ENCODE results near the gene RARRES2. TPM values are rescaled to one million over a fixed set of nuclear protein-coding genes. Genes with fewer than 3 reads are reported as not detected.

RARRES2 gene
- total RNA-seq, 2 experiments from 2014 or later: not detected

DNA sequence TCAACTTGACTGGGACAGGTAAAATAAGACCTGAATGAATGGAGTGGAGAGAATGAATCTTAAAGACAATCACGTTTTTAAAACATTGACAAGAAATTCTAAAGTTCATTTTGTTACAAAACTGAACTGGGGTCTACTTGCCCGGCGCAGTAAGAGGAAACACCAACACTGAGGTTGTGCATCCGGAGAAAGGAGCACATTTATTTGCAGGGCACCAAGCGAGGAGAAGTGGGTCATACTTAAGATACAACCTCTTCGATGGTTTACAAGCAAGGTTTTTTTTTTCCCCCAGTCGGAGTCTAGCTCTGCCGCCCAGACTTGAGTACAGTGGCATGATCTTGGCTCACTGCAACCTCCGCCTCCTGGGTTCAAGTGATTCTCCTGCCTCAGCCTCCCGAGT is 23.8 kb upstream of the RARRES2 start:
- CTCF ChIA-PET: interaction anchor here (1.3 to 7.9 kb wide), 2 partner anchors 10 to 41 kb away, joined by 3 to 56 read pairs; a partner anchor contains a TSS
- ATAC-seq: no peak
- DNase-seq: no peak
- no peaks in the 10 kb centered on the region for H3K27me3 Mint-ChIP-seq
- no peaks in the 10 kb centered on the region for H3K9me3 Mint-ChIP-seq (ENCODE audit: low read depth)
- no peak overlapping the region for H3K4me3 Mint-ChIP-seq
- H3K27ac Mint-ChIP-seq: no peak overlapping the region
- H3K4me1 Mint-ChIP-seq: peaks cover 31% of the 10 kb centered on the region
- H3K36me3 Mint-ChIP-seq: no peaks in the 10 kb centered on the region

DNA sequence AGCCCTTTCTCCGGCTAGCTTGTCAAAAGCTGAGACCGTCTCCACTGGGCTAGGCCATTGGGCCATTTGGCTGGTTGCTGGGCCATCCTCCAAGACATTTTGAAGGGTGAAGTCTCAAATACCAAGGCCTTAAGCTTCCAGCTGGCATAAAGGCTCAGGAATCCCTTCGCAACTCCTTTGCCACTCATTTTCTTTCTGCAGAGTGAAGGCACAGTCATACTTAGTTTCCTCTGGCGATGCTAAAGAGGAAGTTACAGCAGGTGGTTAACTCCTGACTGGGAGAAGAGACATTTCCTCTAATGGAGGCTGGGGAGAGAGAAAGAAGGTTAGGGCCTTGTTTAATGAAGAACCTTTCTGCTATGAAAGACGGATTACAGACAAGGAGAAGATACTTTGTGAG is 22.4 kb upstream of the RARRES2 start:
- peaks cover 2% of the 10 kb centered on the region for H3K27me3 Mint-ChIP-seq
- peaks cover 32% of the 10 kb centered on the region for H3K4me1 Mint-ChIP-seq
- ATAC-seq: no peak
- H3K4me3 Mint-ChIP-seq: no peak overlapping the region
- peaks cover 6% of the 10 kb centered on the region for H3K36me3 Mint-ChIP-seq
- CTCF ChIA-PET: no interaction called here
- H3K9me3 Mint-ChIP-seq (ENCODE audit: low read depth): peaks cover 2% of the 10 kb centered on the region
- no peak overlapping the region for H3K27ac Mint-ChIP-seq
- DNase-seq: no peak

DNA sequence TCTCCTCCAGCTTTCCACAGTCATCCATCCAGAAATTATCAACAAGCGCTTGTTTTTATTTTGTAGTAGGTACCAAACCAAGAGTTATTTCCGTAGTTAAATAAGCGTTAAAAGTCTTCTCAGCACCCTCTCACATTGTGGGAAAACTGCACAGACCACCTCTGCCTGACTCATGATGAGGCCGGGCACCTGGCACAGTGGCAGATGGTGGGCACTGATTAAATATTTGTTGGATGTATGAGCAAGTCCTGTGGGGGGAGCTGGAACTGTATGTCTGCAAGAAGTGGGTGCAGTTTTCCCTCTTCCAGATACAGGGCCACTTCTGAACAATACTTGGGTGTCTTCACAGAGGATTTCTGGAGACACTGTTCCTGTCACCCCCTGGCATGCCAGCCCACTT is 21.9 kb upstream of the RARRES2 start:
- DNase-seq (no peak), ATAC-seq (no peak)
- H3K4me3 Mint-ChIP-seq: no peak overlapping the region
- peaks cover 37% of the 10 kb centered on the region for H3K4me1 Mint-ChIP-seq
- H3K36me3 Mint-ChIP-seq: peaks cover 6% of the 10 kb centered on the region
- no peak overlapping the region for H3K27ac Mint-ChIP-seq
- CTCF ChIA-PET: no interaction called here
- peaks cover 2% of the 10 kb centered on the region for H3K9me3 Mint-ChIP-seq (ENCODE audit: low read depth)
- peaks cover 2% of the 10 kb centered on the region for H3K27me3 Mint-ChIP-seq

GRCh38 chr7:150361807-150362621 is 20.6 kb upstream of the RARRES2 start:
- Mint-ChIP-seq H3K27me3 (peaks cover 2% of the 10 kb centered on the region), H3K4me1 (peaks cover 42% of the 10 kb centered on the region), H3K27ac (no peak overlapping the region), H3K36me3 (peaks cover 6% of the 10 kb centered on the region), H3K4me3 (no peak overlapping the region), H3K9me3 (ENCODE audit: low read depth) (peaks cover 2% of the 10 kb centered on the region)
- no peak for DNase-seq
- CTCF ChIA-PET: interaction anchor here (0.6 to 1.2 kb wide), 3 partner anchors 57 to 898 kb away, joined by 3 to 4 read pairs (median 3); no protein-coding TSS in a partner anchor
- ATAC-seq: no peak

GRCh38 chr7:150361402-150361801 is 20.0 kb upstream of the RARRES2 start:
- no peak overlapping the region for H3K4me3 Mint-ChIP-seq
- CTCF ChIA-PET: interaction anchor here (1.1 to 1.2 kb wide), 2 partner anchors 58 to 72 kb away, joined by 3 read pairs; no protein-coding TSS in a partner anchor
- peaks cover 2% of the 10 kb centered on the region for H3K9me3 Mint-ChIP-seq (ENCODE audit: low read depth)
- no peak overlapping the region for H3K27ac Mint-ChIP-seq
- DNase-seq (no peak), ATAC-seq (no peak)
- H3K36me3 Mint-ChIP-seq: peaks cover 6% of the 10 kb centered on the region
- peaks cover 46% of the 10 kb centered on the region for H3K4me1 Mint-ChIP-seq
- H3K27me3 Mint-ChIP-seq: peaks cover 2% of the 10 kb centered on the region

DNA sequence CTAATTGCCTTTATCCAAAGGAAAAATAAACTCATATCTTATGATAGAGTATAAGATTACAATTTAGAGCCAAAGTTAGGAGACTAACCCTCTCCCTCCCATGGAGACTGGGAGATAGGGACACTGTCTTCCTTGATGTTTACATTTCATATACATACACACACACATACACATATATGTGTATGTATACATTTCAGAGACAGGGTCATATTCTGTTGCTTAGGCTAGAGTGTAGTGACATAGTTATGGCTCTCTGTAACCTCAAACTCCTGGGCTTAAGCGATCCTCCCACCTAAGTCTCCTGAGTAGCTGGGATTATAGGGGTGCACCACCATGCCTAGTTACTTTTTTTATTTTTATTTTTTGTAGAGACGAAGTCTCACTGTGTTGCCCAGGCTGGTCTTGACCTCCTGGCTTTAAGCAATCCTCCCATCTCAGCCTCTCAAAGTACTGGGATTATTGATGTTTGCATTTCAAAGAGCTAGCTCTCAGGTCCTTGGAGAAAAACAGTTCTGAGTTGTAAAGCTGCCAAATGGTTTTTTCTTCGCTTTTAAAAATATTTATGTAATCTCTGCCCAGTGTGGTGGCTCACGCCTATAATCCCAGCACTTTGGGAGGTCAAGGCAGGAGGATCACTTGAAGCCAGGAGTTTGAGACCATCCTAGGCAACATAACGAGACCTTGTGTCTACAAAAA is 19.1 kb upstream of the RARRES2 start:
- DNase-seq (no peak), ATAC-seq (no peak)
- Mint-ChIP-seq H3K9me3 (ENCODE audit: low read depth) (peaks cover 2% of the 10 kb centered on the region), H3K4me1 (peaks cover 52% of the 10 kb centered on the region), H3K4me3 (peak overlapping the region; percentile 50), H3K36me3 (peaks cover 6% of the 10 kb centered on the region), H3K27ac (peak overlapping the region; percentile 79), H3K27me3 (peaks cover 2% of the 10 kb centered on the region)
- CTCF ChIA-PET: no interaction called here

DNA sequence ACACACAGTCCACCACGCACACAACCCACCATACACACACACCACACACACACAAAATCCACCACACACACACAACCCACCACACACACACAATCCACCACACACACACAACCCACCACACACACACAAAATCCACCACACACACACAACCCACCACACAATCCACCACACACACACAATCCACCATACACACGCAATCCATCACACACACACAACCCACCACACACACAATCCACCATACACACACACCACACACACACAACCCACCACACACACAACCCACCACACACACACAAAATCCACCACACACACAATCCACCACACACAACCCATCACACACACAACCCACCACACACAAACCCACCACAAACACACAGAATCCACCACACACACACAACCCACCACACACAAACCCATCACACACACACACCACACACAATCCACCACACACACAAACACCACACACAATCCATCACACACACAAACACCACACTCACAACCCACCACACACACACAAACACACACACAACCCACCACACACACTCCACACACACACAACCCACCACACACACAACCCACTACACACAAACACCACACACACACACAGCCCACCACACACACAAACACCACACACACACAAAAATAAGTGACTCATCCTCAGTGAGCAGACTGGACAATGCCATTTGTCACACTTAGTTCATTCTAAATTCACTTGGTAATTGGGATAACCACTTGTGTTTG is 18.4 kb upstream of the RARRES2 start:
- H3K27me3 Mint-ChIP-seq: peaks cover 2% of the 10 kb centered on the region
- ATAC-seq (no peak), DNase-seq (no peak)
- peaks cover 52% of the 10 kb centered on the region for H3K4me1 Mint-ChIP-seq
- H3K4me3 Mint-ChIP-seq: peak overlapping the region; percentile 50
- H3K27ac Mint-ChIP-seq: peak overlapping the region; percentile 79
- H3K36me3 Mint-ChIP-seq: peaks cover 6% of the 10 kb centered on the region
- H3K9me3 Mint-ChIP-seq (ENCODE audit: low read depth): peaks cover 2% of the 10 kb centered on the region
- CTCF ChIA-PET: no interaction called here

DNA sequence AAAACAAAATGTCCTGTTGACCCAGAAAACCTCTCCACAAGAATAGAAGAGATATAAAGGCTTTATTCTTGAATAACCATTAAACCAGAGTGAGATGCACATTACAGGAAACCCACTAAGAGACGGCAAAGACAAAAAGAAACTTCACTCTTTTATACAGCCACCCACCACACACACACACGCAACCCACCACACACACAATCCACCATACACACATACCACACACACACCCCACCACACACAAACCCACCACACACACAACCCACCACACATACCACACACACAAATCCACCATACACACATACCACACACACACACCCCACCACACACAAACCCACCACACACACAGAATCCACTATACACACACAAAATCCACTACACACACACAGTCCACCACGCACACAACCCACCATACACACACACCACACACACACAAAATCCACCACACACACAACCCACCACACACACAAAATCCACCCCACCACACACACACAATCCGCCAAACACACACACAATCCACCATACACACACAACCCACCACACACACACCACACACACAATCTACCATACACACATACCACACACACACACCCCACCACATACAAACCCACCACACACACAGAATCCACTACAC is 17.7 kb upstream of the RARRES2 start:
- peaks cover 49% of the 10 kb centered on the region for H3K4me1 Mint-ChIP-seq
- CTCF ChIA-PET: interaction anchor here (1.4 to 7.3 kb wide), 5 partner anchors 9 to 46 kb away, joined by 3 to 56 read pairs (median 4); partner anchors contain the start of gene REPIN1
- peaks cover 2% of the 10 kb centered on the region for H3K9me3 Mint-ChIP-seq (ENCODE audit: low read depth)
- peak; percentile 21 for ATAC-seq
- H3K4me3 Mint-ChIP-seq: peak overlapping the region; percentile 4
- peaks cover 6% of the 10 kb centered on the region for H3K36me3 Mint-ChIP-seq
- H3K27me3 Mint-ChIP-seq: peaks cover 2% of the 10 kb centered on the region
- no peak for DNase-seq
- H3K27ac Mint-ChIP-seq: peak overlapping the region; percentile 56

DNA sequence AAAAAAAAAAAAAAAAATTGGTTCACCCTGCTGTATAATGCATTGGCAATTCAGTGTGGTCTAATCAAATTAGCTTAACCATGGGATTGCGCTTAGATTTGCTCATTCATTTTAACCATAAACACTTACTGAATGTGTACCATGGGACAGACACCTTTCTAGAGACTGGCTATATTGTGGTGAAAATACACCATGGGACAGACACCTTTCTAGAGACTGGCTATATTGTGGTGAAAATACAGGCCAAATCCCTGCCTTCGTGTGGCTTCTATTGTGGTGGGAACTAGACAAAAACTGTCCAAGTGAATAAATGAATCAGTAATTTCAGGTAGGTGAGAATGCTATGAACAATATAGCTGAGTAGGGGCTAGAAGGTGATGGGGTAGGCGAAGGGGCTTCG is 17.0 kb upstream of the RARRES2 start:
- peak overlapping the region; percentile 56 for H3K27ac Mint-ChIP-seq
- peaks cover 6% of the 10 kb centered on the region for H3K36me3 Mint-ChIP-seq
- H3K27me3 Mint-ChIP-seq: peaks cover 2% of the 10 kb centered on the region
- DNase-seq: no peak
- no peak overlapping the region for H3K4me3 Mint-ChIP-seq
- peak; percentile 9 for ATAC-seq
- CTCF ChIA-PET: interaction anchor here (1.4 to 7.3 kb wide), 7 partner anchors 10 to 397 kb away, joined by 3 to 56 read pairs (median 4); partner anchors contain the start of gene REPIN1
- H3K4me1 Mint-ChIP-seq: peaks cover 43% of the 10 kb centered on the region
- peaks cover 2% of the 10 kb centered on the region for H3K9me3 Mint-ChIP-seq (ENCODE audit: low read depth)

DNA sequence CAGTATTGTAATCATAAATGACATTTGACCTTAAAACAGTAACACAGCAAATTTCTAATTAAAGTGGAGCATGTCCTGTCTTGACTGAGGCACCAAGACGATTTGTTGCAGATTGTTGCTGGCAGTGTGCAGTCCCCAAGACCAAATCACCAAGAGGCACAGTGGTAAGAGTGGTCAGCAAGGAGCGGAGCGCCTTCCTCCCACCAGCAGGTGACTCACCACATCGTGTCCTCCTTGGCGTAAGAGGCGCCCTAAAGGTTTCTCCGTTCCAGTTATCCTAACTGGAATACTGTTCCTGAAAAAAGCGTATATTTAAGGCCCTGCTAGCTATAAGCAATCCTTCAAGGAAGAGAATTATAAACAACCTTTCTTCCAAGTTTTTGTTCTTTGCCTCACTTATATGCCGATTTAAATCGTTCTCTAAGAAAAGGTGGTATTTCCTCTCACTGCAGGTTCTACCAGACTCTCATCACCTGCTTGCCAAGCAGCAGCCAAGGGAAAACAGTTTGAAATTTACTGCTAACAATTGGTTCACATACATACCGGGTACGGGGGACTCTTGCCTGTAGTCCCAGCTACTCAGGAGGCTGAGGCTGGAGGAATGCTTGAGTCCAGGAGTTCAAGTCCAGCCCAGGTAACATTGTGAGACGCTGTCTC is 16.5 kb upstream of the RARRES2 start:
- H3K4me1 Mint-ChIP-seq: peaks cover 43% of the 10 kb centered on the region
- H3K4me3 Mint-ChIP-seq: peak overlapping the region; percentile 46
- CTCF ChIA-PET: interaction anchor here (0.7 to 7.3 kb wide), 8 partner anchors 10 to 398 kb away, joined by 3 to 56 read pairs (median 4); partner anchors contain the start of gene REPIN1
- H3K36me3 Mint-ChIP-seq: peaks cover 6% of the 10 kb centered on the region
- H3K9me3 Mint-ChIP-seq (ENCODE audit: low read depth): peaks cover 2% of the 10 kb centered on the region
- ATAC-seq (peak; percentile 12), DNase-seq (no peak)
- H3K27ac Mint-ChIP-seq: peak overlapping the region; percentile 81
- peaks cover 2% of the 10 kb centered on the region for H3K27me3 Mint-ChIP-seq

DNA sequence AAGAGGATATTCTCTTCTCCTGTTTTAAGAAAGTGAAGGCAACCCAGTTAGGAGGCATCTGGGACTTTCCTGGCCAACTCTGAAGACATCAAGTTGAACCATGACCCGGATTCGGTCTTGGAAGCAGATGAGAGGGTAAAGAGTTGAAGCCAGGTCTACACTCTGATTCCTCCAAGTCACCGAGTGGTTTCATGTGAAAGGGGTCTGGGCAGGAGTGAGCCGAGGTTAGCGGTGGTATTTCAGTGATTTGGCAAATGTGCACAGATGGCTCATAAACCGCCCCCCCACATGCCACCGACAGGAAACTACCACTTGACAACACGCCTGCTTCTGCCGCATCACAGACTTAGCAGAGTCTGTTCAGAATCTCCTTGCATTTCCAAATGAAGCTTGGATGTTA is 15.8 kb upstream of the RARRES2 start:
- Mint-ChIP-seq H3K9me3 (ENCODE audit: low read depth) (peaks cover 2% of the 10 kb centered on the region), H3K27me3 (peaks cover 4% of the 10 kb centered on the region), H3K4me3 (peak overlapping the region; percentile 46), H3K36me3 (peaks cover 6% of the 10 kb centered on the region), H3K4me1 (peaks cover 43% of the 10 kb centered on the region), H3K27ac (peak overlapping the region; percentile 81)
- DNase-seq (peak; percentile 82), ATAC-seq (peak; percentile 74)
- CTCF ChIA-PET: interaction anchor here (0.7 to 7.3 kb wide), 9 partner anchors 11 to 398 kb away, joined by 3 to 56 read pairs (median 5); partner anchors contain the start of gene REPIN1

GRCh38 chr7:150356265-150356897 is 15.0 kb upstream of the RARRES2 start:
- CTCF ChIA-PET: interaction anchor here (0.6 to 7.3 kb wide), 15 partner anchors 10 to 630 kb away, joined by 3 to 56 read pairs (median 6); partner anchors contain the start of genes ACTR3C, LRRC61 and REPIN1
- Mint-ChIP-seq H3K4me1 (peaks cover 43% of the 10 kb centered on the region), H3K27ac (no peak overlapping the region), H3K36me3 (peaks cover 6% of the 10 kb centered on the region), H3K4me3 (no peak overlapping the region), H3K27me3 (peaks cover 6% of the 10 kb centered on the region), H3K9me3 (ENCODE audit: low read depth) (peaks cover 2% of the 10 kb centered on the region)
- DNase-seq (no peak), ATAC-seq (peak; percentile 34)
